Stimulated activated CD4-positive, alpha-beta T cell treated with anti-CD3 and anti-CD28 coated beads, Interleukin-12 subunit alpha, Interleukin-12 subunit beta, amount 100 ng/mL, for 48 hours (primary cell): Measurements from ENCODE around the gene MFSD11.
"Not testable (repeated sequence)": the region's sequence is repeated elsewhere in the genome, so short reads cannot be mapped to it uniquely, and the experiment has no call there.

ENCODE experiments used
- DNase-seq, 3 donors: peaks; one replicate each; pipeline ENCODE4 v3.0.0-alpha.2; 2020; ENCODE audit warnings: low read depth in 2 of 3, low spot score in 1 of 3

The MFSD11 gene

DNA sequence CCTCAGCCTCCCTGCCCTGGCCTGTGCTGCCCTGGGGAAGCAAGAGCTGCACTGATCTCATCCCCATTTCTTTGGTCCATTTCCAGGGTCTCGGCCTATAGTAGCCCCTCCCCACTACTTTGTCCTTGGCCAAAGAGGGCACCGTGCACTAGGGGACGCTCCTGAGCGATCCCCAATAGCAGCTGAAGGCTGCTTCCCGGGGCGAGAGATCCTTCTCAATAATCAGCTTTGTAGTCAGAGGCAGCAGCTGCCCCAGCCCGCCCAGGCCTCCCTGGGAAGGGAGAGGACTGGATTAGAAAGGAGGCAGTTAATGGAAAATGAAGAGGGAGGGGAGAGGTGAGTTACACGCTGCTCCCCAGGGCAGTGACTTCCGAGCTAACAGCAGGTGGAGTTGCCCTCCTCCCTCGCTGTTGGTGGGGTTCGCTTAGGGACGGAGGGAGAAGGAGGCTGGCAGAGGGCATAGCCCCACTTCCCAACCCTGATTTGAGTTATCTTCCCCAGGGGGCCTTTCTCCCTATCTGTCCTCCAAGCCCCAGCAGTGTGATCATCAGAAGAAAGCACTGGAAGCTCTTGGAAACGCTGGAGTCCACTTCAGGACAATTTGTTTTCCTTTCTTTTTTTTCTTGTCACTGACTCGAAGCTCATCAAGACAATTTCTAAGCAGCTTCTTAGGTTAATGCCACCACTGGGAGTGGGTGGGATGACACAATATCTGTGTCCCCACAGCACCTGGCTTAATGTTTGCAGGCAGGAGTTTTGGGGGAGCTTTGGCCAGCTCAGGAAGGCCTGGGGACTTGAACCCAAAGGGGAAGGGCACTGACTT is 29.7 kb upstream of the MFSD11 start:
- no peak for DNase-seq

DNA sequence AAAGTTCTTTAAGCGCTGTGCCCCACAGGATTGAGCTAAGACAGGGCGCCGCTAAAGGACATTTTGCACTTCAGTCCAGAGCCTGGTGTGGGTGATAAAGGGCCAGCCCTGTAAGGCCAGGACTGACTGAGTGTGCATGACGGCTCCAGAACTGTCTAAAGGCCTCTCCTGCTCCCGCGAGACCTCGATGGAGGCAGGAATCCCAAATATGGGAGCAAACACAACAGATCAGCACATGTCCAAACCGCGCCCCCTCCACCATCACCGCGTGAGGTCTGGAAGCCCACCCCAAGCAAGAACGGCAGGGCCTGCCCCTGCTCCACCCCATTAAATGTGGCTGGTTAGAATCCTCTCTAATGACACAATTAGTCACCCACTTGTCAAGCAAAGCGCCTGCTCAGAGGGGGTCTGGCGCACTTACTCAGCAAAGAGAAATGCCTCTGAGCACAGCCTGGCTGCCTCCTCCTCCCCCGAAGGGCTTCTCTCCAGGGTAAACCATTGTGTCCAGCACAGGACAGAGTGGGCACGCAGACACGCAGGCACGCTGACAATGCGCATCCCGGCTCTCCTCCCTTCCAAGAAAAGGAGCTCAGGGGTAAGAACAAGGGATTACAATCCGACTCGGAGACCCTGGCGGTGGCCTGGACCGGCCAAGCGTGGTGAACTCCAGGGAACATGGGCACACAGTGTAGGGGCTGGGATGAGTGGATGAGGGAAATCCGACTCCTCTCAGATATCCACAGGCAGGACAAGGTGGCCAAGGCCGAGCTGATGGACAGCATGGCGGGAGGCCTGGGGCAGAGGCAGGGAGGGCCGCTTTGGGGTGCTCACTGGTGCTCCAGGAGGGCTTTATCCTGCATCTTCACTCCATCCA is 28.6 kb upstream of the MFSD11 start:
- DNase-seq, result no peak

GRCh38 chr17:76709951-76710862 is 27.7 kb upstream of the MFSD11 start:
- not testable (repeated sequence) for DNase-seq

GRCh38 chr17:76710863-76711611 is 26.9 kb upstream of the MFSD11 start, which contains the start of gene MXRA7:
MXRA7 (minus strand) TSS chr17:76710965; CDS start chr17:76710946, 19 bp downstream.
- DNase-seq, result no peak

GRCh38 chr17:76712321-76712720 is 25.6 kb upstream of the MFSD11 start:
- DNase-seq, result not testable (repeated sequence)

- no peak for DNase-seq
These were observed 24.2 kb upstream of the MFSD11 start for GRCh38 chr17:76713765-76714164.

GRCh38 chr17:76714336-76714735 is 23.6 kb upstream of the MFSD11 start:
- no peak for DNase-seq

- peak; percentile 53 to 86 (median 69) for DNase-seq
These were observed 23.0 kb upstream of the MFSD11 start for GRCh38 chr17:76714822-76715495.

GRCh38 chr17:76715496-76715830 is 22.5 kb upstream of the MFSD11 start:
- no peak for DNase-seq

DNA sequence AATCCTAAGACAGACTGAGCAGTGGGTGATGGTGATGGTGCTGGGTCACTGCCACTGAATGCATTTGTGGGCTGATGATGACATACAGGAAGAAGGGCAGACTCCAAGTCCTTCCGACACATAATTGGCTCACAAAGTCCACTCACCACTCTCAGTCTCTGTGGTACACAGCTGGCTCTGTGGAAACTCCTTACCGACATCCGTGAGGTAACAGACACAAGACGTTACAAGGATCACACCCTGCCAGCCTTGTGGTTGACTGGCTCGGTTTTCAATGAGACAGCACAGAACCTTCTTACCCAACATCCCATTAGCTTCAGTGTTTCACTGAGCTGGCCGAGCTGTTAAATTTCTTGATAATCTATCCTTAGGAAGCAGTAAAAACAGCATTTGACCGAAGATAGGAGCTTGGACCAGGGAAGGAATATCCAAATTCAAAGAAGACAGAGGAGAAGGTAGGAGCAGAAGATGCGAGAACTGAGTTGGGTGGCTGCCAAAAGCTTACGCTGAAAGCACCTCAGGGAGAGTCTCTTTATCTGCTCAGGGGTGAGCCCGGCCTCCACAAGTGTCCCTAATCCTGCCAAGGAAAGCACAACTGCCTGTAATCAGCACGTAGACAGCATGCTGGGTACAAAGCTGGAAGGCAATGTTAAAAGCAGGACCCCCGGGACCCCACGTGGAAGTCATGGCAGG is 21.6 kb upstream of the MFSD11 start:
- DNase-seq, result peak in 1 of 3 donors; percentile 47

DNA sequence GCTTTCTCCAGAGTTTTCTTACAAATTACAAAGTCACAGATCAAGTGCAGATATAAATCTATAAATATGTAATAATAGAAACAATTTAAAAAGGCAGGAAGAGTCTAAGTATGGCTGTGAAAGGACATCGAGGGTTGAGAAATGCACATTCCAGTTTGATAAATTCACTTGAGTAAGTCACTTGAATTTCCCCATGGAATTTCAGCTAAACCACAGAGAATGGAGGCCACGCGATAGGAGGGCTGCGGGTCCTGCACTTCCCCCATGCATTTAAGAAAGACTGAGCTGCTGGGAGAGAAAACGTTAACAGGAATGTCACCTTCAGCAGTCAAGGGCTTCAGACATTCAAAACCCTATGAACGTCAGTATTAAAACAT is 21.1 kb upstream of the MFSD11 start:
- no peak for DNase-seq

DNA sequence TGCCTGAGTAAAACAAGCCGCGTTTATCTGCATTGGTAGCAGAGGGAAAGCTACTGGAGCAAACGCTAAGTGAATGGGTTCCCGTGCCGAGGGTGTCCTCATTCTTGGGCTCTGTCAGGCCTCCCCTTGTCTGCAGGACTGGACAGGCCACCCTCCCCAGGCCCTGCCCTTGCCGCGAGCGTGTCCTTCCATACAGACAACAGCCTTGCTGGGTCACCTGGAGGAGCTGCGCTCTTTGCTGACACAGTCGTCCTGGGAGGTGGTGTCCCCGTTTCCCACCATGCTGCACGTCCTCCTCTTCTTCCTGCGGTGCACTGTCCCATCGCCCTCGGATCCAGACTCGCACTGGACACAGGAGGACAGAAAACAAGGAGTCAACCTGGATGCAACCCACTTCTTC is 19.4 kb upstream of the MFSD11 start:
- DNase-seq, result no peak

- DNase-seq, result no peak
These were observed 17.7 kb upstream of the MFSD11 start for GRCh38 chr17:76720211-76720610.

GRCh38 chr17:76720941-76721340 is 17.0 kb upstream of the MFSD11 start:
- no peak for DNase-seq

DNA sequence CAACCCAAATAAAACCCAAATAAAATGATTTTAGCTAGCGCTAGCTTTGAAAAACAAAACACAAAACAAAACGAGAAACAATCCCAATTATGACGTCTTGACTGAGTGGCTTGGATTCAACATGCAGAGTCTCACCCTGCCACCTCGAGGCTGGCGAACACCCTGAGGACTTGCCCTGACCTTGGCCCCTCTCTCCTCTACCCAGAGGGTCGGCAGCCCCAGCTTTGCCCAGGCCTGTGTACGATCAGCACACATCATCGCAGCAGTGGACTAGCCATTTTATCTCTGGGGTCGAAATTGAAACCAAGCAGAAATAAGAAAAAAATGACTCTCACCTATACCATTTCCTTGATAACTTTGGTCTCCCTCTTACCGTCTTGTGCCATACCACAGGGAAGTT is 16.5 kb upstream of the MFSD11 start:
- no peak for DNase-seq

DNA sequence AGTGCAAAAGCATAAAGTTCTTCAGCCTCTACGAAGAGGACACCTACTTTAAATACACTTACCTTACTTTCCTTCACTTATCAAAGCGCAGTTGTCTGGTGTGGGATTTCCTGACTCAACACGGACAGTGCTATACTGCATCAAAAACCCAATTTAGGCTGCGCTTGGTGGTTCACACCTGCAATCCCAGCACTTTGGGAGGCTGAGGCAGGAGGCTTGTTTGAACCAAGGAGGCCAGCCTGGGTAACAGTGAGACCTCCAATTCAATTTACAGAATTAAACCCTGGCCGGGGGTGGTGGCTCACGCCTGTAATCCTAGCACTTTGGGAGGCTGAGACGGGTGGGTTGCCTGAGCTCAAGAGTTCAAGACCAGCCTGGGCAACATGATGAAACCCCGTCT is 15.6 kb upstream of the MFSD11 start:
- DNase-seq, result no peak

GRCh38 chr17:76722977-76723376 is 14.9 kb upstream of the MFSD11 start:
- not testable (repeated sequence) for DNase-seq

DNA sequence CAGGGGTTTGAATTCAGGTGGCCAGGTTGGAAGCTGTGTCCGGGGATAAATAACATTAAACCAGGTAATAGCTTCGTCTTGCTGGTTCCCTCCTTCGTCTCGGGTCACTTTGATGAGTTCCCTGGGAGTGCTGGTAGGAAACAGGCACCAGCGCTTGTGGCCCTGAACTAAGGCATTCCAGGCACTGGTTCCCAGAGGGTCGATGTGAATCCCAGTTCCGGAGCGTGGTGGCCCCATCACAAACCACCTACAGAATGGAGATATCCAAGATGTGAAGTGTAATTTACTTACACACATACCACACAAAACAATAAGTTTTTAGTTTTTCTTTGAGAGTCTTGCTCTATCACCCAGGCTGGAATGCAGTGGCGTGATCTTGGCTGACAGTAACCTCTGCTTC is 14.1 kb upstream of the MFSD11 start:
- DNase-seq, result no peak

GRCh38 chr17:76725580-76726230 is 12.2 kb upstream of the MFSD11 start:
- peak; percentile 53 to 71 (median 66) for DNase-seq
